Astrocyte (in vitro differentiated cells and primary cell): Measurements from ENCODE around the gene DNAI4. TPM values are rescaled to one million over a fixed set of nuclear protein-coding genes. Genes with fewer than 3 reads are reported as not detected.
"Not testable (repeated sequence)": the region's sequence is repeated elsewhere in the genome, so short reads cannot be mapped to it uniquely, and the experiment has no call there.

Experiments used
- DNase-seq: peaks from one replicate; pipeline ENCODE4 v3.0.0-alpha.2; 2010; ENCODE audit warnings: low read depth
- FAIRE-seq: peaks from 2 replicates; lab custom pipeline; 2011; peaks lifted over from hg19 to GRCh38; lab: Jason Lieb, UNC
- H2AFZ ChIP-seq: 2 replicates; pipeline ENCODE4 v1.6.0; 2012; ENCODE audit warnings: low read depth, low read length, inconsistent platforms
- H3K27ac ChIP-seq: 2 replicates; pipeline ENCODE4 v1.5.1; 2011; ENCODE audit warnings: low read depth, low read length, inconsistent platforms
- H3K27me3 ChIP-seq: 2 replicates; pipeline ENCODE4 v1.6.0; 2011; ENCODE audit warnings: low read length, inconsistent platforms; ENCODE audit not compliant: insufficient read depth
- H3K36me3 ChIP-seq: 2 replicates; pipeline ENCODE4 v1.5.1; 2011; ENCODE audit warnings: low read length, inconsistent platforms; ENCODE audit not compliant: insufficient read depth
- H3K4me1 ChIP-seq: 2 replicates; pipeline ENCODE4 v1.5.1; 2011; ENCODE audit warnings: low read length, inconsistent platforms; ENCODE audit not compliant: insufficient read depth
- H3K4me2 ChIP-seq: 2 replicates; pipeline ENCODE4 v1.6.0; 2012; ENCODE audit warnings: low read length, inconsistent platforms
- H3K4me3 ChIP-seq: 2 replicates; pipeline ENCODE4 v1.5.1; 2011; ENCODE audit warnings: low read depth, mild to moderate bottlenecking, low read length, inconsistent platforms; ENCODE audit not compliant: insufficient read depth
- H3K79me2 ChIP-seq: 2 replicates; pipeline ENCODE4 v1.6.0; 2012; ENCODE audit warnings: mild to moderate bottlenecking, low read length, inconsistent platforms; ENCODE audit not compliant: insufficient read depth
- H3K9ac ChIP-seq: 2 replicates; pipeline ENCODE4 v1.6.0; 2012; ENCODE audit warnings: mild to moderate bottlenecking, low read length, inconsistent platforms
- H3K9me3 ChIP-seq: 2 replicates; pipeline ENCODE4 v1.5.1; 2012; ENCODE audit warnings: low read depth, mild to moderate bottlenecking, low read length, inconsistent platforms; ENCODE audit not compliant: insufficient read depth
- H4K20me1 ChIP-seq: 2 replicates; pipeline ENCODE4 v1.6.0; 2012; ENCODE audit warnings: low read length, inconsistent platforms; ENCODE audit not compliant: insufficient read depth
- H3K27ac Mint-ChIP-seq: one replicate; pipeline ENCODE4 v1.8.0; 2021; ENCODE audit warnings: mild to moderate bottlenecking, mixed read lengths; ENCODE audit not compliant: unreplicated experiment
- H3K27me3 Mint-ChIP-seq: one replicate; pipeline ENCODE4 v1.8.0; 2021; ENCODE audit warnings: low read depth, mixed read lengths; ENCODE audit not compliant: unreplicated experiment
- H3K36me3 Mint-ChIP-seq: one replicate; pipeline ENCODE4 v1.8.0; 2021; ENCODE audit warnings: low read depth, mixed read lengths; ENCODE audit not compliant: unreplicated experiment
- H3K4me1 Mint-ChIP-seq: one replicate; pipeline ENCODE4 v1.8.0; 2021; ENCODE audit warnings: low read depth, mixed read lengths; ENCODE audit not compliant: unreplicated experiment
- H3K4me3 Mint-ChIP-seq: one replicate; pipeline ENCODE4 v1.8.0; 2021; ENCODE audit warnings: mild to moderate bottlenecking, moderate library complexity, mixed read lengths; ENCODE audit not compliant: unreplicated experiment
- H3K9me3 Mint-ChIP-seq: one replicate; pipeline ENCODE4 v1.8.0; 2021; ENCODE audit warnings: mild to moderate bottlenecking, mixed read lengths; ENCODE audit not compliant: unreplicated experiment
- EZH2 ChIP-seq: IDR thresholded peaks from 2 replicates; pipeline ENCODE4 v1.6.1; 2012; ENCODE audit warnings: mild to moderate bottlenecking, low read length, inconsistent platforms; ENCODE audit not compliant: insufficient read depth
- total RNA-seq: library from RNA; stranded (reverse); gene quantifications from 2 replicates; pipeline ENCODE4 v1.2.1, GENCODE V29; 2021
- TF ChIP-seq, protein P1 (sequence below): IDR thresholded peaks from 2 replicates; pipeline ENCODE4 v1.5.1; 2011; ENCODE audit warnings: low read depth, mild to moderate bottlenecking, inconsistent platforms, low read length, moderate library complexity; ENCODE audit not compliant: insufficient read depth

Gene DNAI4
- total RNA-seq, 1 donor from 2014 or later = 7.7 TPM

DNA sequence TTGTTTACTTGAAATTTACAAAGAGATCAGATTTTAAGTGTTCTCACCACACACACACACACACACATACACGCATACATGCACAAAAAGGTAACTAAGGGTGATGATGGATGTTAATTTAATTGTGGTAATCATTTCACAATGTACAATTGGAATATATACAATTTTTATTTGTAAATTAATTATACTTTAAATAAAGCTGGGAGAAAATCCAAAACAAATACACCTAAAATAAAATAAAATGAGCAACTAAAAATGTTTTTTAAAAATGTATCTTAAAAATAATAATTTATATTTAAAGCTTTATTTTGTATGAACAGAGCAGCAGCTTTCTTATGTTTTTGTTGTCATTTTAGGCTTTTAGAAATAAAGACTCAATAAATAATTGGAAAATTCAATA lies 115.4 kb downstream of the DNAI4 start:
- DNase-seq (no peak), FAIRE-seq (no peak)
- Histone ChIP-seq H4K20me1 (no peaks in the 10 kb centered on the region), H3K4me3 (no peak overlapping the region), H3K4me1 (no peaks in the 10 kb centered on the region), H3K9ac (no peak overlapping the region), H2AFZ (no peak overlapping the region), H3K79me2 (no peaks in the 10 kb centered on the region), H3K36me3 (no peaks in the 10 kb centered on the region), H3K9me3 (no peaks in the 10 kb centered on the region), H3K4me2 (no peak overlapping the region), H3K27ac (no peak overlapping the region), H3K27me3 (no peaks in the 10 kb centered on the region)
- no peak overlapping the region for H3K27ac Mint-ChIP-seq
- H3K27me3 Mint-ChIP-seq = no peaks in the 10 kb centered on the region
- TF ChIP-seq, protein P1, sequence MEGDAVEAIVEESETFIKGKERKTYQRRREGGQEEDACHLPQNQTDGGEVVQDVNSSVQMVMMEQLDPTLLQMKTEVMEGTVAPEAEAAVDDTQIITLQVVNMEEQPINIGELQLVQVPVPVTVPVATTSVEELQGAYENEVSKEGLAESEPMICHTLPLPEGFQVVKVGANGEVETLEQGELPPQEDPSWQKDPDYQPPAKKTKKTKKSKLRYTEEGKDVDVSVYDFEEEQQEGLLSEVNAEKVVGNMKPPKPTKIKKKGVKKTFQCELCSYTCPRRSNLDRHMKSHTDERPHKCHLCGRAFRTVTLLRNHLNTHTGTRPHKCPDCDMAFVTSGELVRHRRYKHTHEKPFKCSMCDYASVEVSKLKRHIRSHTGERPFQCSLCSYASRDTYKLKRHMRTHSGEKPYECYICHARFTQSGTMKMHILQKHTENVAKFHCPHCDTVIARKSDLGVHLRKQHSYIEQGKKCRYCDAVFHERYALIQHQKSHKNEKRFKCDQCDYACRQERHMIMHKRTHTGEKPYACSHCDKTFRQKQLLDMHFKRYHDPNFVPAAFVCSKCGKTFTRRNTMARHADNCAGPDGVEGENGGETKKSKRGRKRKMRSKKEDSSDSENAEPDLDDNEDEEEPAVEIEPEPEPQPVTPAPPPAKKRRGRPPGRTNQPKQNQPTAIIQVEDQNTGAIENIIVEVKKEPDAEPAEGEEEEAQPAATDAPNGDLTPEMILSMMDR = no peak
- no peak for TF ChIP-seq EZH2
- no peaks in the 10 kb centered on the region for H3K36me3 Mint-ChIP-seq
- H3K4me1 Mint-ChIP-seq = peaks cover 10% of the 10 kb centered on the region
- no peak overlapping the region for H3K4me3 Mint-ChIP-seq
- no peaks in the 10 kb centered on the region for H3K9me3 Mint-ChIP-seq

DNA sequence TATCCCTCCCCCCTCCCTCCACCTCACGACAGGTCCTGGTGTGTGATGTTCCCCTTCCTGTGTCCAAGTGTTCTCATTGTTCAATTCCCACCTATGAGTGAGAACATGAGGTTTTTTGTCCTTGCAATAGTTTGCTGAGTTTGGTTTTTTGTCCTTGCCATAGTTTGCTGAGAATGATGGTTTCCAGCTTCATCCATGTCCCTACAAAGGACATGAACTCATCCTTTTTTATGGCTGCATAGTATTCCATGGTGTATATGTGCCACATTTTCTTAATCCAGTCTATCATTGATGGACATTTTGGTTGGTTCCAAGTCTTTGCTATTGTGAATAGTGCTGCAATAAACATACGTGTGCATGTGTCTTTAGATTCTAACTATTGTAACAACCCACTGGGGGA lies 128.8 kb downstream of the DNAI4 start:
- not testable (repeated sequence) for FAIRE-seq, H3K9me3 Mint-ChIP-seq

GRCh38 chr1:66791621-66792610 lies 132.7 kb downstream of the DNAI4 start:
- Mint-ChIP-seq H3K27me3 (no peaks in the 10 kb centered on the region), H3K9me3 (no peaks in the 10 kb centered on the region), H3K27ac (no peak overlapping the region), H3K4me1 (peaks cover 2% of the 10 kb centered on the region), H3K36me3 (no peaks in the 10 kb centered on the region), H3K4me3 (no peak overlapping the region)
- Histone ChIP-seq H3K9ac (no peak overlapping the region), H3K27ac (no peak overlapping the region), H4K20me1 (no peaks in the 10 kb centered on the region), H3K9me3 (no peaks in the 10 kb centered on the region), H3K79me2 (no peaks in the 10 kb centered on the region), H3K4me1 (no peaks in the 10 kb centered on the region), H3K4me2 (no peak overlapping the region), H3K4me3 (no peak overlapping the region), H2AFZ (no peak overlapping the region), H3K36me3 (no peaks in the 10 kb centered on the region), H3K27me3 (no peaks in the 10 kb centered on the region)
- TF ChIP-seq, protein P1 = no peak
- no peak for TF ChIP-seq EZH2
- DNase-seq (no peak), FAIRE-seq (no peak)

More for the DNA sequence above, 128.8 kb downstream of the DNAI4 start:
- not testable (repeated sequence) for H3K4me3 Mint-ChIP-seq, H3K79me2 ChIP-seq, H3K27me3 Mint-ChIP-seq, H3K9ac ChIP-seq, H2AFZ ChIP-seq, H3K4me1 ChIP-seq, H3K27me3 ChIP-seq, H3K4me3 ChIP-seq, H3K4me1 Mint-ChIP-seq, H3K4me2 ChIP-seq, H3K27ac ChIP-seq, DNase-seq, H3K36me3 Mint-ChIP-seq, H3K9me3 ChIP-seq, H4K20me1 ChIP-seq, H3K27ac Mint-ChIP-seq, H3K36me3 ChIP-seq
